T-helper 2 cell treated with Interferon-gamma antibody and Interleukin-4, amounts not matched to agents 5 μg/mL and 100 μg/mL, for 36 hours (primary cell): Measurements from ENCODE around the gene HINT2.

Experiments
- DNase-seq: peaks from one replicate; pipeline ENCODE4 v3.0.0; 2021; ENCODE audit warnings: low spot score
- H3K27ac Mint-ChIP-seq: one replicate; pipeline ENCODE4 v1.8.0; 2021; ENCODE audit warnings: mild to moderate bottlenecking, mixed read lengths
- H3K27me3 Mint-ChIP-seq: one replicate; pipeline ENCODE4 v1.8.0; 2021; ENCODE audit warnings: low read depth, mixed read lengths
- H3K36me3 Mint-ChIP-seq: one replicate; pipeline ENCODE4 v1.8.0; 2021; ENCODE audit warnings: low read depth, mixed read lengths
- H3K4me1 Mint-ChIP-seq: one replicate; pipeline ENCODE4 v1.8.0; 2021; ENCODE audit warnings: low read depth, mixed read lengths
- H3K4me3 Mint-ChIP-seq: one replicate; pipeline ENCODE4 v1.8.0; 2022; ENCODE audit warnings: mild to moderate bottlenecking, moderate library complexity, mixed read lengths
- H3K9me3 Mint-ChIP-seq: one replicate; pipeline ENCODE4 v1.8.0; 2021; ENCODE audit warnings: mixed read lengths

Gene HINT2

DNA sequence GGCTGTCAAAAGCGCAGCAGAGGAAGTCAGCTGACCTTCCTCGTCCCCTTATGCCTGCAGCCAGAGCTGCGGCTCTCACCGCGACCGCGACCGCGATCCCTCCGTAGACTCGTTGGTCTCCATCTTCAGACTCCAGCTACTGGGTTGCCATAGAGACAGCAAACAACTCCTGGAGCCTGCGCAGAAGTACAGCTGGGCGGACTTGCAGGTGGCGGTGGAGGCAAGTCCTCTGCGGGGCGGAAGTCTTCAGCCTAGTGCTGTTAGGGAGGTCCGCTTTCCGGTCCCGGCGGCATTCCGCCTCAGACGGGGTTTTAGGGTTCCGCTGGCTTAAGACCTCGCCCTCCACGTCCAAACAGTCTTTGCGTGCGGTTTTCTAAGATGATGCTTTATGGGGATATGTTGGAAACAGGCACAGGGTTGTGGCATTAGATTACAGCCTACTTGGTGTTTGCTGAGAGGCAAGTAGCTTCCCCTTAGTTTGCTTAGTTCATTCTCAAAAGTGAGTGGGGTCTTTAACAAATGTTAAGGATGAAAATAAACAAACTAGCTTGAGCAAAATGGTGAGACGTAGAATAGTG, 2.7 kb downstream of the HINT2 start, which contains the start of gene SPAG8:
Gene SPAG8, minus strand, starts transcription at position 238 of the 578 bp plus-strand sequence. Its CDS starts 115 bp downstream, at position 123.
- Mint-ChIP-seq H3K4me3 (peak within 1 kb of the TSS; percentile 81), H3K4me1 (peaks cover 24% of the 10 kb centered on the region), H3K9me3 (no peaks in the 10 kb centered on the region), H3K36me3 (peaks cover 14% of the 10 kb centered on the region), H3K27me3 (no peaks in the 10 kb centered on the region), H3K27ac (peak within 1 kb of the TSS; percentile 85)
- DNase-seq = peak; percentile 95

DNA sequence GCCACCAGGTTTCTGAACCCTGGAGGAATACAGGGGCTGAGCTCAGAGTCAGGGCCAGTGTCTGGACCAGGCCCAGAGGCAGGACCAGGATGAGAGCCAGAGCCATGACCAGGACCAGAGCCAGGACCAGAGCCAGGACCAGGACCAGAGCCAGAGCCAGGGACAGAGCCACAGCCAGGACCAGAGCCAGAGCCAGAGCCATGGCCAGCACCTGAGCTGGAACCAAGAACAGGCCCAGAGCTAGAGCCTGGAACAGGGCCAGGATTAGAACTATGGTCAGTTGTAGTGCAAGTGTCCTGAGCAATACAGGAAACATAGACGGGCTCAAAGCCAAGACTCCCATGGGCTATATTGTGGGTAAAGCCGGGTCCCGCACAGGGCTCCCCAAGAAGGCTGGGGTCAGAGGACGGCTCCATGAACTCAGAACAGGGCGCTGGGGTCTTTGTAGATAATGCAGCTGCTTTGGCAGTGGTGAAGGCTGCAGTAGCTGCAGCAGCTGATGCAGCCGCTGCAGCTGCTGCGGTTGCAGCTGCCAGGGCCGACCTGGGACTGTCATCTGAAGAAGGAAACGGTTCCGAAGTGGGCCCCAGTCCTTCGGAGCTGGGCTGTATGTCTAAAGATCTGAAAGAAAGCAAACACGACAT, 3.3 kb downstream of the HINT2 start:
- peaks cover 18% of the 10 kb centered on the region for H3K36me3 Mint-ChIP-seq
- H3K27me3 Mint-ChIP-seq = no peaks in the 10 kb centered on the region
- peaks cover 24% of the 10 kb centered on the region for H3K4me1 Mint-ChIP-seq
- no peaks in the 10 kb centered on the region for H3K9me3 Mint-ChIP-seq
- peak overlapping the region; percentile 81 for H3K4me3 Mint-ChIP-seq
- peak overlapping the region; percentile 85 for H3K27ac Mint-ChIP-seq
- no peak for DNase-seq

DNA sequence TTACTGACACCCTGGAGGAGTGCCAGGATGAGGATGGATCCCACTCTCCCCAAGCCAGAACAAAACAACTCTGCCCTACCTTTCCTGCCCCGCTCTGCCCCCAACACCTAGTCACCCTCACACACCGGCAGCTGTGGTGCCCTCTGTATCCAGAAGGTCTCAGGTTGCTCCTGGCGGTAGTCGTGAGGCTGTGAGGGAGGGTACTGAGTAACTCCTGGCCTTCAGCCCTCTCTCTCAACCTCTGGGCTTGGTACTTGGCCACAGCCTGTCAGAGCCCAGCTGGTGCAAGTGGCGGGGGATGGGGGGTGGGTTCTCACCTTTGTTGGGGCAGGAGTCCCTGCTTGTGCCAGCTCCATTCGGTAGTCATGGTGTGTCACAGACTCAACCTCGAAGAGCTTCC, 4.7 kb downstream of the HINT2 start:
- H3K4me3 Mint-ChIP-seq = no peak overlapping the region
- H3K27ac Mint-ChIP-seq = no peak overlapping the region
- H3K4me1 Mint-ChIP-seq = peaks cover 20% of the 10 kb centered on the region
- no peaks in the 10 kb centered on the region for H3K27me3 Mint-ChIP-seq
- peaks cover 18% of the 10 kb centered on the region for H3K36me3 Mint-ChIP-seq
- no peak for DNase-seq
- no peaks in the 10 kb centered on the region for H3K9me3 Mint-ChIP-seq

DNA sequence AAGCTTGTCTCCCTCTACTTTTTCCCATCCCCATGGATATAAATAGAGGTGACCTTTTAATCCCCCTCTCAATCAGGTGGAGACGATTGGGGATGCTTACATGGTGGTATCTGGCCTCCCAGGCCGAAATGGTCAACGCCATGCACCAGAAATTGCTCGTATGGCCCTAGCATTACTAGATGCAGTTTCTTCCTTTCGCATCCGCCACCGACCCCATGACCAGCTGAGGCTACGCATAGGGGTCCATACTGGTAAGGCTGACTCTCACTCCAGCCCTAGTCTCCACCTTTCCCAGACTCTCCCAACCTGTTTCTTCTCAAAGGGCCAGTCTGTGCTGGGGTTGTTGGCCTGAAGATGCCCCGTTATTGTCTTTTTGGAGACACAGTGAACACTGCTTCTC, 6.4 kb downstream of the HINT2 start:
- Mint-ChIP-seq H3K9me3 (no peaks in the 10 kb centered on the region), H3K4me1 (peaks cover 16% of the 10 kb centered on the region), H3K4me3 (no peak overlapping the region), H3K36me3 (peaks cover 21% of the 10 kb centered on the region), H3K27ac (no peak overlapping the region), H3K27me3 (no peaks in the 10 kb centered on the region)
- no peak for DNase-seq

DNA sequence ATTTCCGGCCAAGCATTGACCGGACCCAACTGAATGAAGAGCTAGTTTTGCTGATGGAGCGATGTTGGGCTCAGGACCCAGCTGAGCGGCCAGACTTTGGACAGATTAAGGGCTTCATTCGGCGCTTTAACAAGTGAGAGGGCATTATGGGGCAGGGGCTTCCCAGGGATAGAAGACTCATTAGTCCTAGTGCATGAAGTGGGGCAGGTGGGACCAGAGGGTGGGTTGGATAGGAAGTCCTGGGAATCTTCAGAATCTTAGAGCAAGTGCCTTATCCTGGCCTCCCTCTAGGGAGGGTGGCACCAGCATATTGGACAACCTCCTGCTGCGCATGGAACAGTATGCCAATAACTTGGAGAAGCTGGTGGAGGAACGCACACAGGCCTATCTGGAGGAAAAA, 8.7 kb downstream of the HINT2 start:
- H3K4me3 Mint-ChIP-seq = no peak overlapping the region
- peaks cover 2% of the 10 kb centered on the region for H3K4me1 Mint-ChIP-seq

DNA sequence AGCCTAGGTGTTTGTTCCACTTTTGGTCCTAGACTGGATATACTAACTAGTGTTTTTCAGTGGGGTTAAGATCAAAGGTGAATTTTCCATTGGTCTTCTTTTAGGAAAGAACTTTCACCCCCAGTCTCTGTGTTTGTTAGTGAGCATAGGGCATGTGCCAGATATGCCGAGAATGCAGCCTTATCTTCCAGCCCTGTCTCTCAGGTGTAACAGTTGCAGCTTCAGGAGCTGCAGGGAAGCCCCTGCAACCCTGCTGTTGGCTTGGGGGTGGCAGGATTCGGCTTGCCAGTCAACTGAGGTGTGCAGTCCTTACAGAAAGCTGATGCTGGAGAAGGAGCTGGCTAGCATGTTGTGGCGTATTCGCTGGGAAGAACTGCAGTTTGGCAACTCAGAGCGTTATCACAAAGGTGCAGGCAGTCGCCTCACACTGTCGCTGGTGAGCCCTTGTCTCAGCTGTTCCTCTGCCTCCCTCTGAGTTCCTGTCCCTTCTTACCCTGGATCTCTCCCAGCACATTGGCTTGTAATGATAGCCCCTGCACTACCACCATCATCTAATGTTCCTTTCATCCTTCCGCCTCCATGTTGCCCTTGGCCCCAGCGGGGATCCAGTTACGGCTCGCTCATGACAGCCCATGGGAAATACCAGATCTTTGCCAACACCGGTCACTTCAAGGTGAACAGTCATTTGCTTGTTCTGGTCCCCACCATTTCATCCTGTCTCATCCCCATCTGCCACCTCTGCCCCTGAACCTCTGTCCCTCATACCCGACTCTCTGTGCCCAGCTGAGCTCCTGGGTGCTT, 13.3 kb downstream of the HINT2 start:
- Mint-ChIP-seq H3K27ac (no peak overlapping the region), H3K4me1 (peaks cover 11% of the 10 kb centered on the region), H3K27me3 (no peaks in the 10 kb centered on the region), H3K4me3 (no peak overlapping the region), H3K36me3 (peaks cover 17% of the 10 kb centered on the region), H3K9me3 (no peaks in the 10 kb centered on the region)
- DNase-seq = no peak

More for the DNA sequence above, 8.7 kb downstream of the HINT2 start:
- Mint-ChIP-seq H3K9me3 (no peaks in the 10 kb centered on the region), H3K27ac (no peak overlapping the region), H3K36me3 (peaks cover 24% of the 10 kb centered on the region), H3K27me3 (no peaks in the 10 kb centered on the region)
- DNase-seq = no peak

DNA sequence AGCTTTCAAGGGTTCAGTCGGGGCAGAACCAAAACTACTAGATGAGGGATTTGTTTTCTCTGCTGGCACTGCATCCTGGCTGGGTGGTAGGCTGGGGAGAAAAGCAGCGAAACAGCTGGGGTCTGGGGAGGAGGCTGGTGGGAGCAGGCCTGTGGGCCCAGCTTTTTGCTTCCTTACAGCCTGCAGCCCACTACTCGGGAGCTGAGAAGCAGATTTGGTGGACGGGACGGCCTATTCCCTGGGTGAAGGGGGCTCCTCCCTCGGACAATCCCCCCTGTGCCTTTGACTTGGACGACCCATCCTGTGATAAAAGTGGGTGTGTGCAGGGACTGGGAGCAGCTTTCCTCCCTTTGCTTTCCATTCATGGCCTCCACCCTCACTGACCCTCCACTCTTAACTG, 14.3 kb downstream of the HINT2 start:
- Mint-ChIP-seq H3K4me3 (no peak overlapping the region), H3K4me1 (peaks cover 14% of the 10 kb centered on the region), H3K9me3 (no peaks in the 10 kb centered on the region), H3K27ac (no peak overlapping the region), H3K27me3 (no peaks in the 10 kb centered on the region), H3K36me3 (peaks cover 15% of the 10 kb centered on the region)
- no peak for DNase-seq

DNA sequence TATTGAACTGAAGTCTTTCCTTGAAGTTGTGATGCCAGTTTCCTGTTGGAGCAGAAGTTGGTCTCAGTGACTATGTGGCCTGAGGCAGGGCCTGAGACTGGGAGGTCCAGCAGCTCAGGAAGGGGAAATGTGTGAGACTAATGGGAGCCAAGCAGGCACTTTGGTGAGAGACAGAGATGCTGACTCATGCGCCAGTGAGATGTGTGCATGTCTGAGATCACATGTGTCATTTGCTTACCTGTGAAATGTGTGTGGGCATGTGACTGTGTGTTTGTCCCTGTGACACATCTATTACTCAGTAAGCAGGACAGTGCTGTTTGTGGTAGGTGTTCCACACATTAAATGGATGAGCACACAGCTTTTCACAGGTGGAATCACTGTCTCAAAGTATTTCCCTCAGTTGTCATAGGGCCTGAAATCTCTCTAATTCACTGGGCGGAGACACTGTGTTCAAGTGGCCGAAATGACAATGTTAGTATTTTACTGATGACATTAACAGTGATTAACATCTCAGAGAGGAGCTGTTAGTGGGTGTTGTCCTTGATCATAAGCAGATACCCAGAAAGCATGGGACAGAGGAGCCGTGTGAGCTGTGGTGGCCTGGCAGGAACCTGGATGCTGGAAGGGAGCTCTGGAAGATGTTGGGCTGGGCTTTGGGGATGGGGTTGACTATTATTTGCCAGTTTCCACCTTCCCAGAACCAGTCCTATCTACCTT, 16.0 kb downstream of the HINT2 start:
- peaks cover 11% of the 10 kb centered on the region for H3K36me3 Mint-ChIP-seq
- no peaks in the 10 kb centered on the region for H3K9me3 Mint-ChIP-seq
- DNase-seq = peak; percentile 63
- no peak overlapping the region for H3K4me3 Mint-ChIP-seq
- H3K4me1 Mint-ChIP-seq = peaks cover 23% of the 10 kb centered on the region
- H3K27me3 Mint-ChIP-seq = no peaks in the 10 kb centered on the region
- no peak overlapping the region for H3K27ac Mint-ChIP-seq

DNA sequence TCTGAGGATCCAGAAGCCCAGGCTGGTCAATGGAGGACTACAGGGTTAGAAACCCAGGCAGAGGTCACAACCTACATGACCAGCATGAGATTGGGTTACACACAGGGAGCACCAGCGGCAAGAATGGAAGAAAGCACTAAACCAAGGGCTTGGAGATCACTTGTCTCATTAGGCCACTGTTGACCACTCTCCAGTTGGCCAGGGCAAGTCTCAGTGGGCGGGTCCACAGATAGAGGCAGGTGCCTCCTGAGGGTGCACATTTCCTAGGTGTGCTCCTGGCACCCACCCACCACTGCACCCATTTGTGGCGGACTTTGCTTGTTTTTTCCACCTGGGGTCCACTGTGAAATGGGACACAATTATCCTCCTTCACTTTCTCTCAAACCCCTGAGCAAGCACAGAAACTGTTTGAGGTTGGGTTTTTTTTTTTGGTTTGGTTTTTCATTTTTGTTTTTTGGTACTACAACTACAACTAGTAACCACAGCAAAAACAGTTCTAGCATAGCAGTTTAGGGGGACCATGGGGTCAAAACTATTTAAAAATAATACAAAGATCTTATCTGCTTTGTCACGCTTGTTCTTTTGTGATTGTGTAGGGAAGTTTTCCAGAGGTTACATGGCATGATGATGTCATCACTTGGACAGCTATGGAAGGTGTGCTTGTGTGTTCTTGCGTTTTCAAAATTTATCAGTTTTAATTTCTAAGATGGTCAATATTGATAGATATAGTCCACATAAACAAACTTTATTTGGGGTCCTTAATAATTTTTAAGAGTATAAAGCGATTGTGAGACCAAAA, 17.3 kb downstream of the HINT2 start:
- Mint-ChIP-seq H3K27me3 (no peaks in the 10 kb centered on the region), H3K36me3 (peaks cover 10% of the 10 kb centered on the region), H3K27ac (peak overlapping the region; percentile 44), H3K4me3 (no peak overlapping the region), H3K9me3 (no peaks in the 10 kb centered on the region), H3K4me1 (peaks cover 27% of the 10 kb centered on the region)
- no peak for DNase-seq

DNA sequence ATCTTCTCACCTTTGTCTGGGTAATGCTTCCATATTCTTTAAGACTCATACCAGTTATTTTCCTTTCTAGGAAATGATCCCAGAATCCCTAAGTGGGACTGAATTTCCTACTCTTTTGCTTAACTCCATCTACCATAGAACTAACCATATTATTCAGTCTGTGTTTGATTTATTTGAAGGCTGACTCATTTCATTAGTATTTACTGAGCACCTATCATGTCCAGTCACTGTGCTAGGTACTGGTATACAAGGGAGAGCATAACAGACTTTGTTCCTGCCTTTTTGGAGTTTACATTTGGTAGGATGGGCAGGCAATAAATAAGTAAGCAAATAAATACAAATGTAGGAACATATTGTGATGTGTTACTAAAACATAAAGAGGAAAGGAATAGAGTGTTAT, 19.1 kb downstream of the HINT2 start:
- Mint-ChIP-seq H3K27ac (no peak overlapping the region), H3K36me3 (peaks cover 5% of the 10 kb centered on the region), H3K4me3 (no peak overlapping the region), H3K27me3 (no peaks in the 10 kb centered on the region), H3K4me1 (peaks cover 27% of the 10 kb centered on the region), H3K9me3 (no peaks in the 10 kb centered on the region)
- DNase-seq = no peak

DNA sequence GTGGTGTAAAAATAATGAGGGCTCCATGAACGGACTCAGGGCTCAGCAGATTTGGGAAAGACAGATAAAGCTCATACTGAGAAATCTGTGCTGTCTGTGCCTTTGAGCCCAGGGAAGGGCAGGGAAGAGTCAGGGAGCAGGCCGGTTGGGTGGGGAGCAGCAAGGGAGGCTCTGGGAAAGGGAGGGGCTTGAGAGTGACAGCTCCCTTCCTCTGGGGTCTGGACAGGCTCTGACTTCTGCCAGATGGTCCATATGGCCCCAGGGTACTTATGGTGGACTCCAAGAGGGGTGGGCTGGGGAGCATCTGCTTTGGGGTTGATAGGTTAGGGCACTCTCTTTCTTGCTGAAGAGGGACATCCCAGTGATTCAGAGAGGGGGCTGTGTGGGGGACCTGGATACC, 21.4 kb downstream of the HINT2 start:
- no peak overlapping the region for H3K27ac Mint-ChIP-seq
- peaks cover 1% of the 10 kb centered on the region for H3K36me3 Mint-ChIP-seq
- no peaks in the 10 kb centered on the region for H3K27me3 Mint-ChIP-seq
- H3K4me3 Mint-ChIP-seq = no peak overlapping the region
- H3K9me3 Mint-ChIP-seq = no peaks in the 10 kb centered on the region
- H3K4me1 Mint-ChIP-seq = peaks cover 28% of the 10 kb centered on the region
- no peak for DNase-seq

DNA sequence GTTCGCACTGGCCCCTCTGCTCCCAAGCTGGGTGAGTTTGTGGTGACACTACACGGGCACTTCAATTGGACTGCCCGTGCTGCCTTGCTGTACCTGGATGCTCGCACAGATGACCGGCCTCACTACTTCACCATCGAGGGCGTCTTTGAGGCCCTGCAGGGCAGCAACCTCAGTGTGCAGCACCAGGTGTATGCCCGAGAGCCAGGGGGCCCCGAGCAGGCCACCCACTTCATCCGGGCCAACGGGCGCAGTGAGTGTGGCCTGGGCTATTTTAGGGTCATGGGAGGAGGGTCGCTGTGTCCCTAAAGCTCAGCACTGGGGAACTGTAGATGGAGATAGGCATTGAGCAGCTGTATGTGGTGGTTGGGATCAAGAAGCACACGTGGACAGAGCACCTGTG, 22.0 kb downstream of the HINT2 start:
- Mint-ChIP-seq H3K4me1 (peaks cover 25% of the 10 kb centered on the region), H3K27ac (peak overlapping the region; percentile 67), H3K36me3 (peaks cover 1% of the 10 kb centered on the region), H3K4me3 (no peak overlapping the region), H3K9me3 (no peaks in the 10 kb centered on the region), H3K27me3 (no peaks in the 10 kb centered on the region)
- DNase-seq = no peak

DNA sequence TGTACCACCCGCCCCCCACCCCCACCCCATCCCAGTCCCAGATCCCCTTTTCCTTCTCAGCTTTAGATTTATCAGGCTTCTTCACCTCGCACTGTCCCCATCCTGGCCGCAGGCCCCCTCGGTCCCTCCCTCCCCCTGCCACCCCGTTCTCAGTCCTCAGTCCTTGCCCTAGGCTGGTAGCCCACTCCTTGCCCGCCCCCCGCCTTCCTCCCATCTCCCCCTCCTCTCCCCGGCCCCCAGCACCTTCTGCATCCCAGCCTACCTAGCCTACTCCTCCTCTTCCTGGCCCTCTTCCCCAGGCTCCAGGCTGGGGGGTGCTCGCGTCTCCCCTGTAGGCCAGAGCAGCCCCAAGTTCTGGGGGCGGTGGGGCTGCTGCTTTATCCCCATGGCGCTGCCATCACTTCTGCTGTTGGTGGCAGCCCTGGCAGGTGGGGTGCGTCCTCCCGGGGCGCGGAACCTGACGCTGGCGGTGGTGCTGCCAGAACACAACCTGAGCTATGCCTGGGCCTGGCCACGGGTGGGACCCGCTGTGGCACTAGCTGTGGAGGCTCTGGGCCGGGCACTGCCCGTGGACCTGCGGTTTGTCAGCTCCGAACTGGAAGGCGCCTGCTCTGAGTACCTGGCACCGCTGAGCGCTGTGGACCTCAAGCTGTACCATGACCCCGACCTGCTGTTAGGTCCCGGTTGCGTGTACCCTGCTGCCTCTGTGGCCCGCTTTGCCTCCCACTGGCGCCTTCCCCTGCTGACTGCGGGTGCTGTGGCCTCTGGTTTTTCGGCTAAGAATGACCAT, 22.6 kb downstream of the HINT2 start:
- DNase-seq = no peak
- Mint-ChIP-seq H3K36me3 (peaks cover 7% of the 10 kb centered on the region), H3K4me1 (peaks cover 22% of the 10 kb centered on the region), H3K9me3 (no peaks in the 10 kb centered on the region), H3K27me3 (no peaks in the 10 kb centered on the region), H3K27ac (no peak overlapping the region), H3K4me3 (no peak overlapping the region)
